Motor neuron (in vitro differentiated cells): Measurements from ENCODE around the gene KHSRP. TPM values are rescaled to one million over a fixed set of nuclear protein-coding genes. Genes with fewer than 3 reads are reported as not detected.

Source experiments
- ATAC-seq, 8 experiments: fragments of 200-7000 bp; cut with Tn5 transposase; replicated peaks in 6 of 8; 2 replicates each; pipeline ENCODE4 v1.8.0; 2021; ENCODE audit warnings: mild to moderate bottlenecking in 8 of 8, moderate library complexity in 8 of 8
- H3K27ac ChIP-seq, 2 donors: fragments of 250-450 bp; sonication (Bioruptor Pico); 2 replicates each; pipeline ENCODE4 v1.9.0; 2021; ENCODE audit warnings: antibody characterized with exemption in 2 of 2, mild to moderate bottlenecking in 2 of 2, moderate library complexity in 1 of 2
- H3K4me1 ChIP-seq, 2 donors: fragments of 250-450 bp; sonication (Bioruptor Pico); replicated peaks in 1 of 2; 2 replicates each; pipeline ENCODE4 v1.6.1; 2021; ENCODE audit warnings: antibody characterized with exemption in 2 of 2, mild to moderate bottlenecking in 2 of 2, moderate library complexity in 1 of 2
- H3K4me3 ChIP-seq, 5 donors: fragments of 250-450 bp; sonication (Bioruptor Pico); 2 replicates each; pipeline ENCODE4 v1.9.0; 2021; ENCODE audit warnings: antibody characterized with exemption in 5 of 5, mild to moderate bottlenecking in 5 of 5, moderate library complexity in 4 of 5
- WGBS, 10 experiments: fragments of 450-650 bp; shearing (Covaris generic); methylation state at CpG; one replicate each; pipeline ENCODE4 v1.0.0; 2022; 5-methylcytosine and 5-hydroxymethylcytosine counted together
- in situ Hi-C, 9 experiments: fragments of 400-800 bp; cut with MboI; loops; one replicate each; pipeline ENCODE4 v1.15.0; 2021; ENCODE audit warnings: low sequenced_read_pairs in 9 of 9, low pct_unique_long_range_greater_than_20kb in 2 of 9; ENCODE audit not compliant: unreplicated experiment in 9 of 9
- total RNA-seq, 8 experiments: library from RNA; unstranded; fragments of 300-600 nt; gene quantifications; 2 replicates each; pipeline versions ENCODE4 v1.2.3 to v1.2.4, GENCODE V29; 2022

KHSRP gene
- total RNA-seq, 8 experiments from 2014 or later, result 84.3 to 408 (median 137) TPM

- ATAC-seq, result peak in 3 of 8 experiments; percentile 1 to 7 (median 6)
- 0 to 1% (median 0%) methylated on average over 2 to 9 of the region's 20 CpGs; no CpG with 5 or more reads in 6 of the 10 experiments for WGBS, 10 experiments
- in situ Hi-C loops, result no loop called here
- Histone ChIP-seq H3K4me3 (peak overlapping the region; percentile 46 to 70 (median 53)), H3K4me1 (peaks cover 11 to 16% of the 10 kb centered on the region in 2 donors), H3K27ac (peak overlapping the region; percentile 91 to 98)
Measured at GRCh38 chr19:6423499-6424194, 964 bp downstream of the KHSRP start.

DNA sequence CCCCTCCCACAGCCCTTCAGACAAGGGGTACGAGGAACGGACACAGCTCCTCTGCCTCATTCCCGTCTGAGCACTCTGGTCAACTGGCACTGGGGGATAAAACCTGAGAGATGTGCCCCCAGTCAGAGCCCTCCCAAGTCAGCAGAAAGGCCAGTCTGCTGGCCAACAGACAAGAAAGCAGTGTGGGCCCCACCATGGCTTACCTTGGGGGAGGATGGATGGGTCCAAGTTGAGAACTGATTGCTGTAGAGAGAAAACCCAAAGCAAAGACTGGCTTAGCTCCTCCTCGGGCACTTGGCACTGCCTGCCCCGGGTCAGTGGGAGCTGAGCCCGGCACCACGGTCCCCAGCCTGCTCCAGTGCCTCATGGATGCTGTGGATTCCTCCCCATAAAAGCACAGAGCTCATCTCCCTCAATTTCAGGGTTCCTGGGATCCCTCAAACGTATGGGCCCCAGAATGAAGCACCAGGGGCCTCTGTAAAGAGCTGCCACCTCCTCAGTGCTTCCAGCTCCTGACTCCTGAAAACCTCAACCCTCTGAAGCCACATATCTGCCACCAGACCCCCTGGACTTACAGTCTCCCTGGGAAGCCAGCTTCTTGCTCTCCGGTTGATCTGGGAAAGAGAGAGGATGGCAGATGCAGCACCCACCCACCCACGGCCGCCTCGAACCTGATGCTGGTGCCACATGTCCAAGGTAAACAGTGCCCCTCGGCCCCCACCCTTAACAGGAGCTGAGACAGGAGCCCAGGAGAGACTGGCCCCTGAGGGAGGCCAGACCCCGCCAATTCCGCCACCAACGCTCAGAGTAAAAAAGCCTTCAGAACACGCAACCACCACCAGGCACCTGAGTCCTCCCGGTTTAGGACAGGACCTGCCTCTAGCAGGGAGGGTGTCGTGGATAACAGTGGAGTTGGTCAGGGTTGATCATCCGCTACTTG, 3.3 kb downstream of the KHSRP start:
- in situ Hi-C loops, result no loop called here
- no peak overlapping the region for H3K4me3 ChIP-seq
- 40 to 100% (median 95%) methylated on average over 1 to 9 of the region's 20 CpGs; no CpG with 5 or more reads in 2 of the 10 experiments for WGBS, 10 experiments
- peaks cover 11 to 16% of the 10 kb centered on the region in 2 donors for H3K4me1 ChIP-seq
- ATAC-seq, result no peak
- H3K27ac ChIP-seq, result no peak overlapping the region

GRCh38 chr19:6418562-6418932, 6.1 kb downstream of the KHSRP start:
- 78 to 100% (median 100%) methylated on average over 1 to 8 of the region's 19 CpGs; no CpG with 5 or more reads in 5 of the 10 experiments for WGBS, 10 experiments
- Histone ChIP-seq H3K4me1 (peaks cover 6 to 10% of the 10 kb centered on the region in 2 donors), H3K4me3 (no peak overlapping the region), H3K27ac (no peak overlapping the region)
- ATAC-seq, result no peak
- in situ Hi-C loops, result no loop called here

DNA sequence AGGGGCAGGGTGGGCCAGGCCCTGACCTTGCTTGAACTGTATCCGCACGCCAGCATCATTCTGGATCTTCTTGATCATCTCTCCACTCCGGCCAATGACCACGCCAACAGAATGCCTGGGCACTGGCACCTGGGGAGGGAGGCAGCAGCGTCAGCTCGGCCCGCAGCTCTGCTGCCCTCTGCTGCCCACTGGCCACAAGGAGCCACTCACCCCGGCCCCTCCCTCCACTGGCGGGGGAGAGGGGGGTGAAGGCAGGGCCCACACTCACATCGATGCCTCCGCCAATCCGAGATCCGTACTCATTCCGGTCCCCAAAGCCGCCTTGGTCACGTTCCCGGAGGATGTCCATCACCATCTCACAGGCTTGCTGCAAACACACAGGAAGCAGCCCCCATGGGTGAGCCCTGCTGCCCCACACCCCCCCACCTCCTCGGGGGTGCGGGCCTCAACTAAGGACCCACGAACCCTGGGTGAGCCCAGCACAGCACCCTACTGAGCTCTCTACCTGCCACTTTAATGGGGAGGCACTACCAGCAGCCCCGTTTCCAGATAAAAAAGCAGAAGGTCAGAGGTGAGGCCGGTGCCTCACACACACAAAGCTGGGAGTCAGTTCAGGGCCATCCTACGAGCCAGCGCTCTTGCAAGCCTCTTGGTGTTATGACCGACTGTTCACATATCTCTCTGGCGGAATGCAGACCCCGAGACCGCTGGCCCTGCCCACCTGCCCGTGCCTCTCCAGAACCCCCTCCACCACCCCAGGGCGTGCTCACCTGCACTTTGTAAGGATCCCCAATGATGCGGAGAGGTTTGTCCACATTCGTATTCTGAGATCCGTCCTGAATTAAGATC, 6.7 kb downstream of the KHSRP start:
- no peak overlapping the region for H3K4me3 ChIP-seq
- in situ Hi-C loops, result no loop called here
- ATAC-seq, result peak in 7 of 8 experiments; percentile 25 to 62 (median 39)
- H3K4me1 ChIP-seq, result peaks cover 2 to 5% of the 10 kb centered on the region in 2 donors
- 40 to 95% (median 84%) methylated on average over 1 to 5 of the region's 33 CpGs; no CpG with 5 or more reads in 7 of the 10 experiments for WGBS, 10 experiments
- no peak overlapping the region for H3K27ac ChIP-seq

DNA sequence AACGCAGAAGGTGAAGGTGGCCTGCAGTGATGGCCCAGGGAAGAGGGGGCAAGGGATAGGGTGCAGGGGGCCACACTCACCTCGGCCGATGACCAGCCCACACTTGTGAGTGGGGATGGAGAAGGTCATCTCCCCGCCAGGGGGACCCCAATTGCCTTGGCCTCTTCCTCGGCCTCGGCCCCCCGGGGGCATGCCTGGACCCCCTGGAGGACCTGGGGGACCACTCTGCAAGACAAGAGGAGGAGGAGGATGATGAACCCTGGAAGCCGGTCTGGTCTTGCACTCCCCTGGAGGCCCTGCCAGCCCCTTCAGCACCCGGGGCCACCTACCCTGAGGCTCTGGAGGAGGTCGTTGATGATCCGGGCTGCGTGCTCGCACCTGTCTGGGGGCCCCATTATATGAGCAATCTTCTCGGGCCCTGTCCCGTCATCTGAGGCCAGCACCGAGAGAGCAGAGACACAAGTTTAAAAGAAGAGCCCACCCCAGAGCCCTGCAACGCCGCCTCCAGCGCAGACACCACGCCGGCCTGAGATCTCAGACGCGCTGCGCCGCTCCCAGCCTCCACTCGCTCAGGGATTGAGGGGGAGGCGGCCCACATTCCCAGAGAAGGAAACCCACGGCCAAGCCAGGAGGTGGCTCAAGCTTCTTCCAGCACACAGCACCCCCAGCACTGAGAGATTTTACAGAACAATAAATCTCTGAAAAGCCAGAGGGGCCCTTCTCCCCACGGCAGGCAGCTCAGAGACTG, 7.8 kb downstream of the KHSRP start:
- in situ Hi-C loops, result no loop called here
- no peak for ATAC-seq

DNA sequence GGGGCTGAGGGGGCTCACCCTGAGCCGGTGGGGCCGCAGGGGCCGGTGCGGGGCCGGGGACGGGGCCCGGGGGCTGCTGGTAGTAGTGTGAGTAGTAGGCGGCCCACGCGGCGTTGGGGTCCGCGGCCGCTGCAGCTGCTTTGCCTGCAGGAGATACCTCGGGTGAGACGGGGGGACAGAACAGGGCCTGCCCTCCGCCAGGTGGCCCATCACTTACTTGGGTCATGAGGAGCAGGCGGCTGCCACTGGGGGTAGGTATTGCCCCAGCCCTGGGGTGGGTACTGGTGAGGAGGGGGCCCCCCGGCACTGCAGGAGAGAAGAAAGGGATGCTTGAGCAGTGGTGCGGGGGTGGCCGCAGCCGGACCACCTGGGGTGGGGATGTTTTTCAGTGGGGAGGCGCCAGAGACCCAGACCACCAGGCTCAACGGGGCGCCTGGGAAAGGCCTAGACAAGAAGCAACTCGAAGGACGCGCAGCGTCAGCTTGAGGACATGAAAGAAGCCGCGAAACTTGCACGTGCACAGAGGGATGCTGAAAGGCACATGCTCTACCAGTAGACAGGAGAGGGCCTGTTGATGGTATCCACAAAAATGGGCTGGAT, 8.9 kb downstream of the KHSRP start:
- ATAC-seq, result peak in 3 of 8 experiments; percentile 1 to 5 (median 4)
- in situ Hi-C loops, result no loop called here
- H3K4me1 ChIP-seq, result no peaks in the 10 kb centered on the region
- WGBS, 10 experiments, result 100% methylated on average over 1 to 3 of the region's 32 CpGs; no CpG with 5 or more reads in 8 of the 10 experiments
- H3K27ac ChIP-seq, result no peak overlapping the region
- H3K4me3 ChIP-seq, result no peak overlapping the region

More for the DNA sequence above, 7.8 kb downstream of the KHSRP start:
- no peak overlapping the region for H3K27ac ChIP-seq
- H3K4me3 ChIP-seq, result no peak overlapping the region
- H3K4me1 ChIP-seq, result no peaks in the 10 kb centered on the region
- 87 to 100% (median 100%) methylated on average over 2 to 9 of the region's 29 CpGs; no CpG with 5 or more reads in 5 of the 10 experiments for WGBS, 10 experiments

GRCh38 chr19:6414793-6415590, 9.6 kb downstream of the KHSRP start:
- Histone ChIP-seq H3K27ac (no peak overlapping the region), H3K4me3 (no peak overlapping the region), H3K4me1 (no peaks in the 10 kb centered on the region)
- in situ Hi-C loops, result no loop called here
- WGBS, 10 experiments, result 88 to 100% (median 95%) methylated on average over 3 to 12 of the region's 47 CpGs; no CpG with 5 or more reads in 5 of the 10 experiments
- peak in 3 of 8 experiments; percentile 9 to 15 (median 11) for ATAC-seq

DNA sequence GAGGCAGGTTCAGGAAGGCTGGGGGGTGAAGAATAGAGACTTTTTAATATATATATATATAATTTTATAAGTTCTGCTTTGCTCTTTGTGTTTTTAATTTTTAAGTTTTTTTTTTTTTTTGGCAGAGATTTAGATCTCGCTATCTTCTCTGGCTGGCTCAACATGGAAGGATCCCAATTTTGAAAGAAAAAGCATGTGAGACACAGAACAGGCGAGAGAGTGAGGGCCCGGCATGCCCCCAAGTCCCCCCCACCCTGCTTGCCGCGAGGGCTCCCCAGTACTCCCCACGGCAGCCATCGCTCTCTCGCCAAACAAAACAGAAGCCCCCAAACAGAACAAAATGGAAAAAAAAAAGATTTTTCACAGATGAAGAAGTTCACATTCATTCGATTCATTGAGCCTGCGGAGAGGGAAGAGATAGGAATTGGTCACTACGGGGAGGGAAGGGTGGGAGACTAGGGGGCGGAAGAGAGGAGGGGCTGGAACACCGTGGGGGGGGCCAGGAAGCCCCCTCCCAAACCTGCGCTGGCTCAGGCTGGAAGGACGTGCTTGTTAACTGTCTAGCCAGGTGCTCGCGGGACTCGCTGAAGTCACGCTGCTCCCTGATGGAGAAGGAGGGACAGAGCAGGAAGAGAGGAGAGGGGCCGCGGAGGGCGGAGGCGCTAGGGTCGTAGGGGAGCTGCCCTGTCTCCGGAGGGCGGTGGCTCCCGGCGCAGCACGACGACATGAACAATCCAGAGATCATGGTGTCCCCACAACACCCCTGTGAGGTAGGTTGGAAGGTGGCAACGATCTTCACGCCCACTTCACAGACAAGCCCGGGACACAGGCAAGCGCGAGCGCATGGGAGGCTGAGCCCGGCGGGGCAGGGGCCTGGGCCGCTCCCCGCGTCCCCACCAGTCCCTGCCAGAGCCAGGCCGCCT, 10.6 kb downstream of the KHSRP start:
- in situ Hi-C loops, result no loop called here
- no peak for ATAC-seq
- no peak overlapping the region for H3K4me3 ChIP-seq
- no peaks in the 10 kb centered on the region for H3K4me1 ChIP-seq
- no peak overlapping the region for H3K27ac ChIP-seq
- 75 to 100% (median 83%) methylated on average over 1 to 16 of the region's 42 CpGs; no CpG with 5 or more reads in 3 of the 10 experiments for WGBS, 10 experiments

- 63 to 100% (median 88%) methylated on average over 1 to 8 of the region's 10 CpGs for WGBS, 10 experiments
- H3K4me1 ChIP-seq, result no peaks in the 10 kb centered on the region
- H3K4me3 ChIP-seq, result no peak overlapping the region
- no peak for ATAC-seq
- no peak overlapping the region for H3K27ac ChIP-seq
- in situ Hi-C loops, result no loop called here
Measured at GRCh38 chr19:6413291-6413690, 11.3 kb downstream of the KHSRP start.

DNA sequence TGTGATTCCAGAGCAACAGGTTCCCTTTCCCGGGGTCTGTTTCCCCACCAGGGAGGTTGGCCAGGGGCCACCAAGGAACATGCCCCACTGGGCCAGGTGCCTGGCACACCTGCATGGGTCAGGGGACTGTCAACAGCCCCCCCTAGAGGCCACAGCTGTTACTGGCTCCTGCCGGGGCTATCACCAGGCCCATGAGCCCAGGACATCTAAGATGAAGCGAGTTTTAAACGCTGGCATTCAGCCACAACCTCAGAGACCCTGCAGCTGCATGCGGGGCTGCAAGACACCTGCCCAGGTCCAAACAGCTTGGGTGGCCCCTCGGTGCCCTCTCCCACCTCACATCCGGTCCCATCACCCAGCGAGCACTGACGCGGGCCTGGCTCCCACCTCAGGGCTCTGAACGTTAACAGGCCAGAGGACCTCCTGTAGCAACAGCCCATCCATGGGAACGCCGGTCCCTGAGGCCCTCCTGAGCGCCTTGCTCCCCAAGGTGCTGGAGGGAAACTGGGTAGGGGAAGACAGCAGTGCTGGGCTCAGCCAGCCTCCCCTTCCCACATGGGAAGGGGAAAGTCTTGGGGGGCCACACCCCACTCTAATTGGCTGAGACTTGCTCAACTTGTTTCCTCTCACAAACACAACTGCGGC, 12.0 kb downstream of the KHSRP start:
- in situ Hi-C loops, result no loop called here
- Histone ChIP-seq H3K4me3 (no peak overlapping the region), H3K4me1 (no peaks in the 10 kb centered on the region), H3K27ac (no peak overlapping the region)
- 57 to 100% (median 77%) methylated on average over 1 to 8 of the region's 15 CpGs; no CpG with 5 or more reads in 4 of the 10 experiments for WGBS, 10 experiments
- ATAC-seq, result peak; percentile 54 to 71 (median 62)
